HT1080 (cell line): Measurements from ENCODE around the gene MARCHF7. TPM values are rescaled to one million over a fixed set of nuclear protein-coding genes. Genes with fewer than 3 reads are reported as not detected.
A peak's percentile ranks its signal among the peaks of the same experiment; 100 is the strongest.
"Not testable (repeated sequence)": the region's sequence is repeated elsewhere in the genome, so short reads cannot be mapped to it uniquely, and the experiment has no call there.

Experiments used
- DNase-seq: peaks from one replicate; pipeline ENCODE4 v3.0.0-alpha.2; 2015; ENCODE audit warnings: low read depth
- polyA plus RNA-seq, 2 experiments: library from polyadenylated mRNA; depleted of rRNA; stranded (reverse); fragments of >200 nt; gene quantifications; 2 replicates each; pipeline ENCODE4 v1.2.3, GENCODE V29; 2015
- total RNA-seq: library from RNA; depleted of rRNA; stranded (reverse); fragments of >200 nt; shearing (Covaris generic); gene quantifications from 2 replicates; pipeline ENCODE4 v1.2.3, GENCODE V29; 2014; rRNA removed

The MARCHF7 gene, protein sequence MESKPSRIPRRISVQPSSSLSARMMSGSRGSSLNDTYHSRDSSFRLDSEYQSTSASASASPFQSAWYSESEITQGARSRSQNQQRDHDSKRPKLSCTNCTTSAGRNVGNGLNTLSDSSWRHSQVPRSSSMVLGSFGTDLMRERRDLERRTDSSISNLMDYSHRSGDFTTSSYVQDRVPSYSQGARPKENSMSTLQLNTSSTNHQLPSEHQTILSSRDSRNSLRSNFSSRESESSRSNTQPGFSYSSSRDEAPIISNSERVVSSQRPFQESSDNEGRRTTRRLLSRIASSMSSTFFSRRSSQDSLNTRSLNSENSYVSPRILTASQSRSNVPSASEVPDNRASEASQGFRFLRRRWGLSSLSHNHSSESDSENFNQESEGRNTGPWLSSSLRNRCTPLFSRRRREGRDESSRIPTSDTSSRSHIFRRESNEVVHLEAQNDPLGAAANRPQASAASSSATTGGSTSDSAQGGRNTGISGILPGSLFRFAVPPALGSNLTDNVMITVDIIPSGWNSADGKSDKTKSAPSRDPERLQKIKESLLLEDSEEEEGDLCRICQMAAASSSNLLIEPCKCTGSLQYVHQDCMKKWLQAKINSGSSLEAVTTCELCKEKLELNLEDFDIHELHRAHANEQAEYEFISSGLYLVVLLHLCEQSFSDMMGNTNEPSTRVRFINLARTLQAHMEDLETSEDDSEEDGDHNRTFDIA
- 80.3 and 84.1 TPM in 2 replicates for total RNA-seq
- polyA plus RNA-seq (2015; cell fraction: cytosol; rRNA removed), result 77.1 and 96.7 TPM in 2 replicates
- 235 and 261 TPM in 2 replicates for polyA plus RNA-seq (2015; cell fraction: nucleus; rRNA removed)

DNA sequence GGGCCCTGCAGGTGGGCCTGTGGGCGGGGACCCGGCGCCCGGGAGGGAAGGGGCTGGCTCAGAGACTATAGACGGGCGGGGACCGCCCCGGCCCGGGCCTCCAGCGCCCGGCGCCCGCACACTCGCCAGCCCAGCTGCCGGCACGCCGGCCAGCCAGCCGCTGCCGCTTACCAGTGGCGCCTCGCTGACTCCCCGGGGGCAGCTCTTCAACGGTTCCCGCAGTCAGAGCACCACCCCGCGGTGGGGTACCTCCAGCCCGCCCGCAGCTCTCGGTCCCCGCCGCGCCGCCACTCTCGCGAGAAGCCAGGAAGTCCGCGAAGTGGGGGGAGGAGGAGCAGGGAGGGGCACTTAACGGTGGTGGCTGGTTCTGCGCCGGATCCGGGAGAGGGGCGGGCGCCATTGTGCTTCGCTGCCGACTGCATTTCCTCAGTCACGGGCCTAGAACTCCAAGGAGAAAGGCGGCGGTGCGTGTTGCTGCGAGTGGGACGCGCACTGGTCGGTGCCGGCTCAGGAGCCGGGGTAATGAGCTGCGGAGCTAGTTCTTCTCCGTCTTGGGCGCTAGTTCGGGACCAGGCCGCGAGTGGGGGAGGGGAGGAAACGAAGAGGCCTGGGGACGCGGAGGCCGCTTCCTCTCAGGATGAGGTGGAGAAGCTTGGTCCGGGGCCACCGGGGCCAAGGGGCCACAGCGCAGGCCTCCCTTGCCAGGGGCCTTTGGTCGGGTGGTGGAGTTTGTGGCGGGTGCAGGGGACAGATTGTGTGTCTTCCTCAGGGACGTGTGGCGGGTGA, at the start of gene MARCHF7:
Gene MARCHF7, plus strand, starts transcription at position 364 of the 786 bp plus-strand sequence. CDS start 16,517 bp downstream, outside the sequence.
- DNase-seq, result peak; percentile 97

- DNase-seq, result not testable (repeated sequence)
Measured at GRCh38 chr2:159667423-159667822, 44.9 kb upstream of the MARCHF7 start.

- no peak for DNase-seq
Measured at GRCh38 chr2:159671047-159671446, 41.3 kb upstream of the MARCHF7 start.

- peak; percentile 17 for DNase-seq
Measured at GRCh38 chr2:159677654-159678053, 34.7 kb upstream of the MARCHF7 start.

DNA sequence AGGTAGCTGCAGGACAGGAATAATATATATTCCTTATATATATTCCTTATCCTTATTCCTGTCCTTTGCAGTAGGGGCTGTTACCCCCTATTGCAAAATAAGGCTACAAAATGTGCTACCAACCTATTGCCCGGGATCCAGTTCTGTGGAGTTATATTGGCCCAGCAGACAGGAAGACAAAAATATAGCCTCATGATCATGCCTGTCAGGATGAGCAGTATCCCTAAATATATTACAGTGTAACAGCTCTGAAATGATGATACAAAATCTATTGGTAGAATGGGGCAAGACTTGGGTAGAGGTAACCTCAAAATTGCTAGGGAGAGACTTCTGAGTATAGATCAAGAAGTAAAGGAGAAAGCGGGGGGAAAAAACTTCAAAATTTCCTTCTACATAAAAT, 31.6 kb upstream of the MARCHF7 start:
- no peak for DNase-seq

DNA sequence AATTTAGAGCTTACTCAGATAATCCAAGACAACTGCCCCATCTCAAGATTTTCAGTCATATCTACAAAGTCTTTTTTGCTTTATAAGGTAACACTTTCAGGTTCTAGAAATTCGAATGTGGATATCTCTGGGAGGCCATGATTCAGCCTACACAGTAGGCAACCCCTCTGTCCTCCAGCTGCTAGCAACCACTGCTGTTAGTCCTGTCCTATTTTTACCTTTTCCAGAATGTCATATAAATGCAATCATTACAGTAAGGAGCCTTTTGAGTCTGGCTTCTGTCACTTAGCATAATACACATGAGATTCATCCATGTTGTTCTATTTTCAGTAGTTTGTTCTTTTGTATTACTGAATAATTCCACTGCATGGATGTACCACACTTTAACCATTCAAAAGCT, 28.5 kb upstream of the MARCHF7 start:
- no peak for DNase-seq

GRCh38 chr2:159684796-159685195, 27.5 kb upstream of the MARCHF7 start:
- peak; percentile 73 for DNase-seq

DNA sequence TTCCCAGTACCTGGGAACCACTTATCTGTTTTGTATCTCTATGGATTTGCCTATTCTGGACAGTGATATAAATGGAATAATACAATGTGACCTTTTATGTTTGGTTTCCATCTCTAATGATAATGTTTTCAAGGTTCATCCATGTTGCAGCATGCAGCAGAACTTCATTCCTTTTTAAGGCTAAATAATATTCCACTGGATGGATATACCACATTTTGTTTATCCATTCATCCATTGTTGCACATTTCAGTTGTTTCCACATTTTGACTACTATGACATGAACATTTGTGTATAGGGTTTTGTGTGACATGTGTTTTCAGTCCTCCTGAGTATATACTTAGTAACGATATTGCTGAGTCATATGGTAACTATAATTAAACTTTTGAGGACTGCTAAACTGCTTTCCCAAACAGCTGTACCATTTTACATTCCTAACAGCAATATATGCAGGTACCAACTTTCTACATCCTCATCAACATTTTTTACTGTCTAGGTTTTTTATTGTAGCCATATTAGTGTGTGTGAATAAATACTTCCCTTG, 17.7 kb upstream of the MARCHF7 start:
- no peak for DNase-seq

DNA sequence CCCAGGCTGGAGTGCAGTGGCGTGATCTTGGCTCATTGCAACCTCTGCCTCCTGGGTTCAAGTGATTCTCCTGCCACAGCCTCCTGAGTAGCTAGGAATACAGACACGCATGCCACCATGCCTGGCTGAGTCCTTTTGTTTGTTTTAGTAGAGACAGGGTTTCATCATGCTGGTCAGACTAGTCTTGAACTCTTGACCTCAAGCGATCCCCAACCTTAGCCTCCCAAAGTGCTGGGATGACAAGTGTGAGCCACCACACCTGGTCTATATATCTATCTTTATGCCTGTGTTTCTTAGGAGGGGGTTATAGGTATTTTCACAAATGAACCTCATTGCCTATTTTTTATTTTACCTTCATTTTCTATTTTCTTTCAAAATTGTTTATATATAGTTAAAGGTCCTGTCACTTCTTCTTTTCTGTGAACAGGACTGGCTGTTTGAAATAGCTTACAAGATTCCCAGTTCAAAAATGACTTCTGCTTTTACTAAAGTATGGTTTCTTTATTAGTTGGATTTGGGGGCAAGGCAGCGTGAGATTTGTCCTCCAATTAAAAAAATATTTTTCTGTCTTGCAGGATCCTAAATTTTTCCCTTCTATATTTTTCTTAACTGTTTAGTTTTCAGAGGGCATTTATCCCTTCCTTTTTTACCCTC, 16.4 kb upstream of the MARCHF7 start:
- no peak for DNase-seq

- no peak for DNase-seq
Measured at GRCh38 chr2:159703491-159703890, 8.8 kb upstream of the MARCHF7 start.

DNA sequence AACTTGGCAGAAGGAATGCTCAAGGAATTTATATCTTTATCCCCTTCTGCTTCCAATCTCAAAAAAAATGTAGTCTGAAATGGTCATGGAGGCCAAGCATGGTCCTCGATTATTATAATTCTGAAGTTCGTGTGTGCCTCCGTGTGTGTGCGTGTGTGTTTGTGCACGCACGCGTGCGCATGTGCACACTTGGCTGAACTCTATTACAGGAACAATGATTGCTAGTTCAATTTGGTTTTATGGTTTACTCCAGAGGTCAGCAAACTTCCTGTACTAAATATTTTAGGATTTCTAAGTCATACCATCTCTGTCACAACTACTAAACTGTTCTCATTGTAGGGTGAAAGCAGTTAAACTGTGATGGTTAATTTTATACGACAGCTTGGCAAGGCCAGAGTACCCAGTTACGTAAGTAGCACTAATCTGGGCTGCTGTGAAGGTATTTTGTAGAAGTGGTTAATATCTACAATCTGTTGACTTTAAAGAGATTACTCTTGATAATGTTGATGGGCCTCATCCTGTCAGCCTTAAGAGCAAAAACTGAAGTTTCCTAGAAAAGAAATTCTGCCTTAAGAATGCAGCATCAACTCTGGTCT, 5.8 kb upstream of the MARCHF7 start:
- no peak for DNase-seq

DNA sequence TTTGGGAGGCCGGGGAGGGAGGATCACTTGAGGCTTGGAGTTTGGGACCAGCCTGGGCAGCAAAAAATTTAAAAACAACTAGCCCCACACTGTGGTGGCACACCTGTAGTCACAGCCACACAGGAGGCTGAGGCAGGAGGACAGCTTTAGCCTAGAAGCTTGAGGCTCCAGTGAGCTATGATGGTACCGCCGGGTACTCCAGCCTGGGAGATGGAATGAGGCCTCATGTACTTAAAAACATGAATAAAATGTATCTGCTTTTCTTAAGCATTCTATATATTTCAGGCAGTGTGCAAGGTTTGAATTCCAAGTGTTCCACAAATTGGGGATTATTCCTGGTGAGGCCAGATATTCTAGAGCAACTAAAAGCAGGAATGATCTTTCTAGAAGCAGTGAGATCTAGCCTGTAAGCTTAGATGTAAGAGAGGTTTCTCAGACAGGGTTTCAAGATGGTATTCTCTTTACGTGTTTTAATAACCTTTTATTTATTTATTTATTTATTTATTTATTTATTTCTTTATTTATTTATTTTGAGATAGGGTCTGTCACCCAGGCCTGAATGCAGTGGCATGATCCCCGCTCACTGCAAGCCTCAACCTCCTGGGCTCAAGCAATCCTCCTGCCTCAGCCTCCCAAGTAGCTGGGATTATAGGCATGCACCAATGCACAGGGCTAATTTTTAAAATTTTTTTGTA, 4.1 kb upstream of the MARCHF7 start:
- no peak for DNase-seq

DNA sequence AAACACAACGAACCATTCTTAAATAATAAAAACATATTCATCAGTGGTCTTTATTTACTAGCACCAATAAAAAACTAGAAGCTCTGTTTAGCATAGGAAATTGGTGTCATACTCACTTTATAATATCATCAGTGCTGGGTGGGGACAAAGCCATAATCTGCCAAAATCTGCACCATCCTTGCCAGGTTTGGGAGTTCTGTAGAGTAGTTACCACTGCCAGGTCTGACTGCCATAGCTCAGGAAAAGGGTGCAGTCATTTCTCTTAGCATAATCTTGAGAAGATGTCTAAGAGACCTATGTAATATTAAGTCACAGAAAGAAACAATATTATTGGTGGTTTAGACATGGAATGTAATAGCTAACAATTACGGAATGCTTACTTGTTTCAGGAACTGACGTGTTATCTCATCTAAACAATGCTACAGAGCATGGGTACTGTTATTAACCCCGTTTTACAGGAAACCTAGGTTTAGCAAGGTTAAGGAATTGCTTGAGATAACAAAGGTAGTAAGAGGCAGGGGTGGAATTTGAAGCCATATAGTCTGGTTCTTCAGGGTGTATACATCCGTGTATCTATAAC, 1.6 kb upstream of the MARCHF7 start:
- DNase-seq, result no peak

DNA sequence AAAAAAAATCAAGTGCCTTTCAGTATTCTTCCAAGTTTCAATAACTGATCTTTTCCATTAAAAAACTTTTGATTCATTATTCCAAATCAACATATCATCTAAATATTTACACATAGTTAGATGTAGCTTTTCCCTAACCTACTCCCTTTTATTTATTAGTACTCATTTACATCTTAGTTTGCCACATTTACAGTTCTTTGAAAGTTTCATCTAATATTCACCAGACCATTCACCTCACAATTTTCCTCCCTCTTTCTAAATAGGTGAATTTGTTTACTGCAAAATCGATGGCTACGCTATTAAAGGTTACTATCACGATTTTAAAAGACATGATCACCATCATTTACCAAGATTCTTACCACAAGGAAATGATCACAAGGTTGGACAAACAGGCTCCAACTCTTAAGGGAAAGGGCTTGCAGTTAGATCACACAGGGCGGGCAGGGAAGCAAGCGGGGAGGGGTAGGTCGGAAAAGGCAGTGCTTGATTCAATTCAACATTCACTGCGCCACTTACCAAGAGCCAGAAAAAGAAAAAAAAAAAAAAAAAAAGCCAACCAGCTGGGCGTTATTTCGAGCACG, 654 bp upstream of the MARCHF7 start:
- DNase-seq, result no peak

GRCh38 chr2:159712929-159713420, 669 bp downstream of the MARCHF7 start:
- no peak for DNase-seq

DNA sequence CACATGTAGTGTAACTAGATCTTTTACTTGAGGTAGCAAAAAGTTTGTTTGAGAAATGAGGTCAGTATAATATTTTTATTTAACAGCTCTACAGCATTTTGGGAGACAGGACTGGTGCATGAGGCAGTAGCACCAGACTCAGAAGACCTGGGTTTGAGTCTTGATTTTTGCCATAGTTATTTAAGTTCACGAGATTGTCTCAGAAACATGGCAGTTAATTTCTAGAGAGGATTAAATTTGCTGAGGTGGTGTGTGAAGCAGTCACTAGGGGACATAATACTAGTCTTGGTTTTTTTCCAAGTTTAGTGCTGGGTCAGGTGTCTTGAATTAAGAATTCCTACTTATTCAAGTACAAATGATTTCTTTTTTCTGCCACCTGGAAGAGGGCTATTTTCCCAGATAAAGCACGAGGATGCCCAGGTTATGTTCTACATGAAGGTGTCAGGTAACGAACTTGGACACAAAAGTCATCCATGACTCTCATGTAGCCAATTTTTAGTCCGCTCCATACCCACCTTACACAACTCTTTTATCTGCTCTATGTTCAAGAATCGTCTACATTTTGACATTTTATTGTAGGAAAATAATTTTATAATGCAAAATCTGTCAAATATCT, 1.4 kb downstream of the MARCHF7 start:
- peak; percentile 28 for DNase-seq

DNA sequence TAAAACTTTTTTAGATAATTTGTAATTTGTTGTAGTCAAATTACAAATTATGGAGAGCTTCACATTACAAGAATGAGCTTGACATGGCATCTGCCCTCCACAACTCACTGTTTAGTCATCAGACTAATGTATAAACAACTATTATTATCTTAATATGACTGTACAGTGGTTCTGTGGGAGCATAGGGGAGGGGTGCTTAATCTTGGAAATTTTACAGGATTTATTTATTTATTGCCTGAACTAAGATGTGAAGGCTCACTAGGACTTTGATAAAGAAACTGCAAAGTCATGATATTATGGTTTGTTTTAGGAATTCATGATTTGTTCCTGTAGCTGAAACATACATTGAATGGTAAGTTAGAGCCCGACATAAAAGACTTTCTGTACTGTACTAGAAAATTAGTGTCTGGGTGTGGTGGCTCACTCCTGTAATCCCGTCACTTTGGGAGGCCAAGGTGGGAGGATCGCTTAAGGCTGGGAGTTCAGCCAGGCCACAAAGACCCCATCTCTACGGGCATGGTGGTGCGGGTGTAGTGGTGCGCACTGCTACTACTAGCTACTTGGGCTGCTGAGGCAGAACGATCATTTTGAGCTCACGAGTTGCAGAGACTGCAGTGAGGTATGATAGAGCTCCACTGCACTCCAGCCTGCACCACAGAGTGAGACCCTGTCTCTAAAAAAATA, 2.1 kb downstream of the MARCHF7 start:
- peak; percentile 20 for DNase-seq

GRCh38 chr2:159715451-159715850, 3.1 kb downstream of the MARCHF7 start:
- no peak for DNase-seq
